ENCODE measurements around the gene PIP5K1A. TPM values are rescaled to one million over a fixed set of nuclear protein-coding genes. Genes with fewer than 3 reads are reported as not detected.

The PIP5K1A gene
- total and polyA plus RNA-seq, 2 of the 8 experiments (the other 6 are each of a cell fraction or from before 2014, with no cell fraction given), result 87.5 to 105 TPM

- no peaks in the 10 kb centered on the region for H3K79me1 ChIP-seq (ENCODE audit: low read depth, low read length)
- CTCF ChIA-PET (ENCODE audit: partially characterized antibody), result interaction anchor here (0.7 to 3.1 kb wide), 20 partner anchors 8 to 366 kb away, joined by 3 to 16 read pairs (median 4); partner anchors contain the start of genes MLLT11, TNFAIP8L2 and VPS72
- H3K79me2 ChIP-seq (ENCODE audit: control insufficient read depth in 1 of 2, insufficient read depth in 2 of 2, low read length in 2 of 2), result no peaks in the 10 kb centered on the region
- H3K23me2 ChIP-seq (ENCODE audit: low read depth, low read length), result no peaks in the 10 kb centered on the region
- H2AK5ac ChIP-seq (ENCODE audit: low read depth, low read length), result no peak overlapping the region
- no peak overlapping the region for H3K18ac ChIP-seq (ENCODE audit: extremely low read depth, low read length)
- no peak overlapping the region for H4K8ac ChIP-seq (ENCODE audit: extremely low read depth, insufficient read depth, low read length)
- DNase-seq (ENCODE audit: low read depth in 1 of 2, low spot score in 2 of 2), result no peak
- no peaks in the 10 kb centered on the region for H3K9me3 ChIP-seq (ENCODE audit: insufficient read depth in 2 of 2, low read depth in 1 of 2, low read length in 1 of 2)
- no peak overlapping the region for H2BK15ac ChIP-seq (ENCODE audit: low read length)
- no peak overlapping the region for H3K4me2 ChIP-seq (ENCODE audit: insufficient read depth in 1 of 2, low read depth in 2 of 2, low read length in 2 of 2)
- no peak for FAIRE-seq
- no peak overlapping the region for H3K9ac ChIP-seq (replicated peaks in 1 of 4; ENCODE audit: extremely low read depth in 1 of 4, low read depth in 3 of 4, low read length in 3 of 4)
- H3K4me1 ChIP-seq (replicated peaks in 1 of 4; ENCODE audit: control insufficient read depth in 3 of 4, insufficient read depth in 4 of 4, low read length in 3 of 4), result no peaks in the 10 kb centered on the region
- H3K27me3 ChIP-seq (replicated peaks in 1 of 4; ENCODE audit: control insufficient read depth in 3 of 4, extremely low read depth in 1 of 4, insufficient read depth in 3 of 4, low read length in 3 of 4), result no peaks in the 10 kb centered on the region
- no peak overlapping the region for H3K4me3 ChIP-seq (ENCODE audit: extremely low read depth in 1 of 4, insufficient read depth in 2 of 4, low read depth in 3 of 4, low read length in 4 of 4)
- H2BK20ac ChIP-seq (ENCODE audit: low read length), result no peak overlapping the region
- WGBS, 2 experiments (ENCODE audit: extremely low coverage in 1 of 2, insufficient coverage in 1 of 2, insufficient read length in 1 of 2, insufficient replicate concordance in 2 of 2, low coverage in 1 of 2, low lambda C conversion rate in 2 of 2, missing lambda C conversion rate in 1 of 2), result 90% methylated on average over 6 of the region's 6 CpGs; no CpG with 5 or more reads in 1 of the 2 experiments
- H3K36me3 ChIP-seq (ENCODE audit: control insufficient read depth in 2 of 4, insufficient read depth in 4 of 4, low read length in 3 of 4), result peaks cover 6 to 47% (median 25%) of the 10 kb centered on the region in 4 experiments; a peak in 7 of 8 replicates
- POLR2A ChIA-PET (ENCODE audit: partially characterized antibody), result interaction anchor here (1.0 to 1.8 kb wide), 3 partner anchors 9 to 224 kb away, joined by 3 to 9 read pairs (median 8); partner anchors contain the start of genes PSMB4, SCNM1 and VPS72
- no peak overlapping the region for H2BK120ac ChIP-seq (replicated peaks; ENCODE audit: low read depth, low read length)
- H3K14ac ChIP-seq (ENCODE audit: insufficient read length), result no peak overlapping the region
- H4K91ac ChIP-seq (replicated peaks; ENCODE audit: insufficient read length, low read length), result no peak overlapping the region
- H4K20me1 ChIP-seq (replicated peaks in 1 of 2; ENCODE audit: control insufficient read depth in 1 of 2, insufficient read depth in 2 of 2, low read length in 2 of 2), result no peaks in the 10 kb centered on the region
- no peak overlapping the region for H3K56ac ChIP-seq (replicated peaks; ENCODE audit: insufficient read length, low read depth, low read length)
- no peak overlapping the region for H4K5ac ChIP-seq (ENCODE audit: insufficient read length, low read depth, low read length)
- no peak overlapping the region for H2BK12ac ChIP-seq (ENCODE audit: low read depth, low read length)
- no peak overlapping the region for H2BK5ac ChIP-seq (ENCODE audit: low read depth, low read length)
- no peak overlapping the region for H3K4ac ChIP-seq (replicated peaks; ENCODE audit: insufficient read length, low read depth, low read length)
- H3K23ac ChIP-seq (ENCODE audit: insufficient read length), result no peak overlapping the region
- H3K27ac ChIP-seq (ENCODE audit: low read depth, low read length), result no peak overlapping the region
- H2AFZ ChIP-seq (ENCODE audit: low read length), result no peak overlapping the region
- TF ChIP-seq EP300 (IDR thresholded peaks at IDR 0.05; ENCODE audit: borderline replicate concordance in 1 of 2, low read depth in 2 of 2, low read length in 2 of 2), result no peak
- no peak for TF ChIP-seq BRCA1 (IDR thresholded peaks at IDR 0.05; ENCODE audit: low read depth, low read length)
- TF ChIP-seq SIX5 (IDR thresholded peaks at IDR 0.05; ENCODE audit: low read depth, low read length), result no peak
- TF ChIP-seq SIRT6 (IDR thresholded peaks at IDR 0.05; ENCODE audit: low read length), result no peak
- TF ChIP-seq FOSL1 (IDR thresholded peaks at IDR 0.05; ENCODE audit: insufficient read depth, low read depth, low read length), result no peak
- TF ChIP-seq EZH2 (IDR thresholded peaks at IDR 0.05; ENCODE audit: low read depth, low read length, severe bottlenecking), result no peak
- no peak for TF ChIP-seq E2F6 (IDR thresholded peaks at IDR 0.05)
- TF ChIP-seq SUZ12 (IDR thresholded peaks at IDR 0.05; ENCODE audit: low read length), result no peak
- no peak for TF ChIP-seq JUND (IDR thresholded peaks at IDR 0.05; ENCODE audit: low read length)
- no peak for TF ChIP-seq GABPA (IDR thresholded peaks at IDR 0.05; ENCODE audit: borderline replicate concordance, insufficient read depth, low read length)
- no peak for TF ChIP-seq PHF8 (conservative IDR thresholded peaks at IDR 0.05; ENCODE audit: low read depth, low read length)
- TF ChIP-seq SP1 (IDR thresholded peaks at IDR 0.05; ENCODE audit: low read depth, low read length), result no peak
Measured at GRCh38 chr1:151175041-151175741, 23.2 kb upstream of the PIP5K1A start.

Data from H1 (cell line).